Hepatocyte (in vitro differentiated cells): Measurements from ENCODE around the gene COX6B2. TPM values are rescaled to one million over a fixed set of nuclear protein-coding genes. Genes with fewer than 3 reads are reported as not detected.

ENCODE experiments used
- DNase-seq: peaks from one replicate; pipeline ENCODE4 v3.0.0-alpha.2; 2016; ENCODE audit warnings: low spot score
- H2AFZ ChIP-seq: fragments of 200-600 bp; sonication (generic); 2 replicates; pipeline ENCODE4 v1.6.0; 2016; ENCODE audit warnings: antibody characterized with exemption, mild to moderate bottlenecking
- H3K27ac ChIP-seq: fragments of 200-600 bp; sonication (generic); 2 replicates; pipeline ENCODE4 v1.5.1; 2016; ENCODE audit warnings: mild to moderate bottlenecking
- H3K27me3 ChIP-seq: fragments of 200-600 bp; sonication (generic); 2 replicates; pipeline ENCODE4 v1.6.1; 2016
- H3K36me3 ChIP-seq: fragments of 200-600 bp; sonication (generic); replicated peaks from 2 replicates; pipeline ENCODE4 v1.5.1; 2016; ENCODE audit warnings: low read depth; ENCODE audit not compliant: insufficient read depth
- H3K4me1 ChIP-seq: fragments of 200-600 bp; sonication (generic); 2 replicates; pipeline ENCODE4 v1.5.1; 2016; ENCODE audit warnings: mild to moderate bottlenecking, moderate library complexity; ENCODE audit not compliant: insufficient read depth
- H3K4me2 ChIP-seq: fragments of 200-600 bp; sonication (generic); 2 replicates; pipeline ENCODE4 v1.6.0; 2016
- H3K4me3 ChIP-seq: fragments of 200-600 bp; sonication (generic); 2 replicates; pipeline ENCODE4 v1.5.1; 2016; ENCODE audit warnings: mild to moderate bottlenecking
- H3K79me2 ChIP-seq: fragments of 200-600 bp; sonication (generic); 2 replicates; pipeline ENCODE4 v1.6.0; 2017; ENCODE audit warnings: mild to moderate bottlenecking
- H3K9me2 ChIP-seq: fragments of 200-600 bp; sonication (generic); replicated peaks from 2 replicates; pipeline ENCODE4 v1.6.0; 2017; ENCODE audit warnings: mild to moderate bottlenecking; ENCODE audit not compliant: insufficient read depth
- H3K9me3 ChIP-seq: fragments of 200-600 bp; sonication (generic); 2 replicates; pipeline ENCODE4 v1.5.1; 2016; ENCODE audit warnings: low read depth, mild to moderate bottlenecking
- H4K20me1 ChIP-seq: fragments of 200-600 bp; sonication (generic); 2 replicates; pipeline ENCODE4 v1.6.0; 2016; ENCODE audit warnings: mild to moderate bottlenecking; ENCODE audit not compliant: insufficient read depth, poor library complexity, severe bottlenecking
- EZH2 ChIP-seq: fragments of 200-600 bp; sonication (generic); IDR thresholded peaks from 2 replicates; pipeline ENCODE4 v1.6.1; 2016; ENCODE audit warnings: antibody characterized with exemption, mild to moderate bottlenecking, borderline replicate concordance
- EZH2phosphoT487 ChIP-seq: fragments of 200-600 bp; sonication (generic); IDR thresholded peaks from one replicate; pipeline ENCODE4 v1.6.1; 2018; ENCODE audit warnings: antibody characterized with exemption, mild to moderate bottlenecking, low read depth, moderate library complexity; ENCODE audit not compliant: unreplicated experiment, severe bottlenecking
- WGBS: methylation state at CpG from one replicate; pipeline ENCODE4 v1.1.6; 2016; ENCODE audit warnings: low lambda C conversion rate; ENCODE audit errors: missing lambda C conversion rate; 5-methylcytosine and 5-hydroxymethylcytosine counted together
- polyA plus RNA-seq: library from polyadenylated mRNA; unstranded; fragments of >200 nt; fragmentation: Nextera tagmentation; extraction: Ambion mirVana; gene quantifications from 2 replicates; pipeline ENCODE4 v1.2.1, GENCODE V29; 2016
- total RNA-seq: library from RNA; depleted of rRNA; stranded (reverse); fragments of >200 nt; gene quantifications from 2 replicates; pipeline ENCODE4 v1.2.3, GENCODE V29; 2014
- TF ChIP-seq, protein P1 (sequence below): fragments of 200-600 bp; sonication (generic); IDR thresholded peaks from 2 replicates; pipeline ENCODE4 v1.5.1; 2016; ENCODE audit warnings: antibody characterized with exemption, mild to moderate bottlenecking; ENCODE audit not compliant: poor library complexity

Gene COX6B2
- total and polyA plus RNA-seq, 2 experiments from 2014 or later = 0.50 to 4.5 TPM

DNA sequence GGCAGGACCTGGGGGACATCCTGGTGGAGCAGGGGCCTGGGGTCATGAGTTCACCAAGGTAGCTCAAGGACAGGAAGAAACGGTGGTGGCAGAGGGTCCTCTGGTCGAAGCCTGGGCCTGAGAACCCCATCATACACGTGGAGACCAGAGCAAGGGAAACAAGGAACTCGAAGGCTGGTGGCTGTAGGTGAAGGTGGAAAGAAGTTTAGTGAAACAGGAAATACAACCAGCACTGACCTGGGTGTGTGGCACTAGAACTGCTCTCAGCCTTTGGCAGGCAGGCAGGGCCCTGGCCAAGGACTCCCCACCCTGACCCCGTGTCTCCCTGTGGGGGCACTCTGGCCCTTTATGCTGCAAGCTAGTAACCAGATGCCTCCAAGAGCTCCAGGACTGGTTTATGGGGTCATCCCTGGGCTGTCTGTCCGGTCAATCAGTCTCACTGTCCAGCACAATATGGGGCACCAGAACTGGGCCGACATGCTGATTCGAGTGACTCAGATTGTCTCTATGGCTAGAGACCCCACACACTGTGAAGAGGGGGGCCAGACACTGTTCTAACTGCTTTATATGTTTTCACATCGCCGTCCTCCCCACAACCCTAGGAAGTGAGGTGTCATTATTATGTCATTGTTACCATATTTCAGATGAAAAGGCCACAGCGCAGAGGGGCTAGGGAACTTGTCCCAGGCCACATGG lies 3.8 kb downstream of the COX6B2 start:
- H2AFZ ChIP-seq = no peak overlapping the region
- H3K4me3 ChIP-seq = no peak overlapping the region
- H3K9me3 ChIP-seq = no peaks in the 10 kb centered on the region
- no peaks in the 10 kb centered on the region for H4K20me1 ChIP-seq
- H3K27ac ChIP-seq = no peak overlapping the region
- no peak for DNase-seq
- TF ChIP-seq, protein P1, sequence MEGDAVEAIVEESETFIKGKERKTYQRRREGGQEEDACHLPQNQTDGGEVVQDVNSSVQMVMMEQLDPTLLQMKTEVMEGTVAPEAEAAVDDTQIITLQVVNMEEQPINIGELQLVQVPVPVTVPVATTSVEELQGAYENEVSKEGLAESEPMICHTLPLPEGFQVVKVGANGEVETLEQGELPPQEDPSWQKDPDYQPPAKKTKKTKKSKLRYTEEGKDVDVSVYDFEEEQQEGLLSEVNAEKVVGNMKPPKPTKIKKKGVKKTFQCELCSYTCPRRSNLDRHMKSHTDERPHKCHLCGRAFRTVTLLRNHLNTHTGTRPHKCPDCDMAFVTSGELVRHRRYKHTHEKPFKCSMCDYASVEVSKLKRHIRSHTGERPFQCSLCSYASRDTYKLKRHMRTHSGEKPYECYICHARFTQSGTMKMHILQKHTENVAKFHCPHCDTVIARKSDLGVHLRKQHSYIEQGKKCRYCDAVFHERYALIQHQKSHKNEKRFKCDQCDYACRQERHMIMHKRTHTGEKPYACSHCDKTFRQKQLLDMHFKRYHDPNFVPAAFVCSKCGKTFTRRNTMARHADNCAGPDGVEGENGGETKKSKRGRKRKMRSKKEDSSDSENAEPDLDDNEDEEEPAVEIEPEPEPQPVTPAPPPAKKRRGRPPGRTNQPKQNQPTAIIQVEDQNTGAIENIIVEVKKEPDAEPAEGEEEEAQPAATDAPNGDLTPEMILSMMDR = no peak
- TF ChIP-seq EZH2phosphoT487 = no peak
- TF ChIP-seq EZH2 = no peak
- no peaks in the 10 kb centered on the region for H3K79me2 ChIP-seq
- H3K4me2 ChIP-seq = no peak overlapping the region
- no peaks in the 10 kb centered on the region for H3K36me3 ChIP-seq
- H3K4me1 ChIP-seq = peaks cover 14% of the 10 kb centered on the region
- H3K9me2 ChIP-seq = no peaks in the 10 kb centered on the region
- WGBS = 87% methylated on average over 11 of the region's 11 CpGs
- peaks cover 38% of the 10 kb centered on the region for H3K27me3 ChIP-seq

DNA sequence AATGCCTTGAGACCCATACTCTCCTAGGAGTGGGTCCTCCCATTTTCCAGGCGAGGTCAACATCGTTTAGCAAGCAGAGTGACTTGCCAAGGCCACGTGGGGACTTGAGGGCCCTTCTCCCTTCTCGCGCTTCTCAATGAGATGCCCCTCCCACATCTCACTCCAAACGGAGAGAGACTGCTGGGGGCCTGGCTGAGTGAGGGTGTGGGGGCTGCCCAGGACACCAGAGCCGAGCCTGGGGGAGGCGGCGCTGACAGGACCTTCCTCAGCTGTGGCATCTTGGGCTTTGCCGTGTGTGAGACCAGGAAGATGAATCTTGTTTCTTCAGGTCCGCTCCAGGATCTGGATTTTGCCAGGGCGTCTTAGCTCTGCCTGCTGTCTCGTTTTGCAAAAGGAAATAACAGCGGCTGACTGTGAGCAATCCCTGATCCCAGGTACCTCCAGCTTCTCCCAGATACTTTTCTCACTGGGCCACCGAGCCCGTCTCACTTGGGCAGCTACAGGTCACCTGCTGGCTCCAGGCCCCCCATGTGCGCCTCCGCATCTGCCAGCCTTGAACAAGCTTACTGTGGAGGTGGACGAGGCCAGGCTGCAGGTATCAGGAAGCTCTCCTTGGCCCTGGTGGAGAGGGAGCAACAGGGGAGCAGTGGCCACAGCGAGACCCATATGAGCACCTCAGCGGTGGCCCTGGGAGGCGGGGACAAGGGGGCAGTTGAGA lies 6.0 kb downstream of the COX6B2 start:
- Histone ChIP-seq H3K9me2 (no peaks in the 10 kb centered on the region), H3K9me3 (no peaks in the 10 kb centered on the region), H3K27ac (no peak overlapping the region), H3K79me2 (no peaks in the 10 kb centered on the region), H3K4me1 (peaks cover 3% of the 10 kb centered on the region), H3K4me3 (no peak overlapping the region), H3K27me3 (peaks cover 21% of the 10 kb centered on the region), H3K4me2 (no peak overlapping the region), H4K20me1 (no peaks in the 10 kb centered on the region), H3K36me3 (no peaks in the 10 kb centered on the region), H2AFZ (no peak overlapping the region)
- 57% methylated on average over 22 of the region's 22 CpGs for WGBS
- TF ChIP-seq EZH2phosphoT487 = no peak
- no peak for TF ChIP-seq EZH2
- no peak for DNase-seq

DNA sequence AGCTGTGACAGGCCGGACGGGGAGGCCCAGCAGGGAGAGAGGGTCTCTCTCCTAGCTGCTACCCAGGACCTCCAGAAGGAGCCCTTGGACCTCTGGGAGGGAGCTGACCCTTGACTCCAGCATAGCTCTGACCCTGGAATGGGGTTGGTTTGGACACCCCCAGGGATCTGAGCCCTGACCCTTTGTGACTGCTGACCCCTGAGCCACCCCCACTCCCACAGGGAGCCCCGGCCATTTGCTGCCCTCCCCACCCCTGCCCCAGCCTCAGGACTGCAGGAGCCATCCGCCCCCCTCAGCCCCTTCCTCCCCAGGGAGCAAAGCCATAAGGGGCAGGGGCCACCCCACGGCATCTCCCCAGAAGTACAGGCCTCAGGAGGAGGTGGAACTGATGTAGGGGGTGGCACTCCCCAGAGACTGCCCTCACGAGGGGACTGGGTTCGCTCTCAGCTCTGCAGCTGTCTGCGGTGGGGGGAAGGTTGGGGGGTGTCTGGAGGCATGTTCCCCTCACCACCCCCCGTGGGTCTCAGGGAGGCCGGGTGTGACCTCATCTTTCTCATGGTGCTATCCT lies 7.0 kb downstream of the COX6B2 start:
- no peak overlapping the region for H3K4me3 ChIP-seq
- H3K4me1 ChIP-seq = no peaks in the 10 kb centered on the region
- peaks cover 11% of the 10 kb centered on the region for H3K27me3 ChIP-seq
- no peak overlapping the region for H3K27ac ChIP-seq
- no peak overlapping the region for H2AFZ ChIP-seq
- TF ChIP-seq EZH2 (no peak), EZH2phosphoT487 (no peak)
- TF ChIP-seq, protein P1 = no peak
- DNase-seq = no peak
- H3K79me2 ChIP-seq = no peaks in the 10 kb centered on the region
- H3K9me3 ChIP-seq = no peaks in the 10 kb centered on the region
- H3K9me2 ChIP-seq = no peaks in the 10 kb centered on the region
- no peaks in the 10 kb centered on the region for H4K20me1 ChIP-seq
- WGBS = 94% methylated on average over 8 of the region's 10 CpGs
- no peaks in the 10 kb centered on the region for H3K36me3 ChIP-seq
- H3K4me2 ChIP-seq = no peak overlapping the region

- H3K36me3 ChIP-seq = no peaks in the 10 kb centered on the region
- 94% methylated on average over 15 of the region's 41 CpGs for WGBS
- no peaks in the 10 kb centered on the region for H4K20me1 ChIP-seq
- peaks cover 6% of the 10 kb centered on the region for H3K27me3 ChIP-seq
- no peaks in the 10 kb centered on the region for H3K9me2 ChIP-seq
- H3K9me3 ChIP-seq = no peaks in the 10 kb centered on the region
- peaks cover 1% of the 10 kb centered on the region for H3K79me2 ChIP-seq
- DNase-seq = no peak
- no peak overlapping the region for H3K27ac ChIP-seq
- H3K4me3 ChIP-seq = no peak overlapping the region
- TF ChIP-seq EZH2phosphoT487 (no peak), EZH2 (no peak)
- TF ChIP-seq, protein P1 = no peak
- H3K4me2 ChIP-seq = no peak overlapping the region
- no peak overlapping the region for H2AFZ ChIP-seq
- H3K4me1 ChIP-seq = no peaks in the 10 kb centered on the region
Measured at GRCh38 chr19:55346725-55347441, 7.6 kb downstream of the COX6B2 start.
